CD14-positive monocyte (primary cell): ENCODE data around the gene KLHL41. TPM values are rescaled to one million over a fixed set of nuclear protein-coding genes. Genes with fewer than 3 reads are reported as not detected.

Experiments used
- DNase-seq, 3 donors: peaks; one replicate each; pipeline ENCODE4 v3.0.0-alpha.2; 2011 to 2022
- H2AFZ ChIP-seq: 2 replicates; pipeline ENCODE4 v1.6.0; 2012; ENCODE audit warnings: mild to moderate bottlenecking, low read depth, low read length, inconsistent platforms; ENCODE audit not compliant: insufficient read depth, poor library complexity, severe bottlenecking
- H3K27ac ChIP-seq, 2 donors: 1 replicate in 1 of 2; 2 replicates in 1 of 2; pipeline ENCODE4 v1.5.1; 2012 to 2013; ENCODE audit warnings: low read length in 2 of 2, control low read depth in 1 of 2, inconsistent platforms in 1 of 2, low read depth in 1 of 2, mild to moderate bottlenecking in 1 of 2
- H3K27me3 ChIP-seq, 2 donors: one replicate each; pipeline versions ENCODE4 v1.6.0 to v1.6.1; 2011 to 2013; ENCODE audit warnings: low read length in 2 of 2; ENCODE audit not compliant: control insufficient read depth in 2 of 2, insufficient read depth in 2 of 2
- H3K36me3 ChIP-seq, 2 donors: replicated peaks in 1 of 2; 1 replicate in 1 of 2; 2 replicates in 1 of 2; pipeline versions ENCODE4 v1.5.1 to v1.6.1; 2012 to 2013; ENCODE audit warnings: low read length in 2 of 2, control low read depth in 1 of 2, inconsistent platforms in 1 of 2, mild to moderate bottlenecking in 1 of 2; ENCODE audit not compliant: insufficient read depth in 2 of 2, control insufficient read depth in 1 of 2
- H3K4me1 ChIP-seq, 2 donors: 1 replicate in 1 of 2; 2 replicates in 1 of 2; pipeline versions ENCODE4 v1.5.1 to v1.6.1; 2012 to 2013; ENCODE audit warnings: low read length in 2 of 2, control low read depth in 1 of 2, inconsistent platforms in 1 of 2, mild to moderate bottlenecking in 1 of 2, moderate library complexity in 1 of 2; ENCODE audit not compliant: insufficient read depth in 2 of 2, control insufficient read depth in 1 of 2
- H3K4me2 ChIP-seq: replicated peaks from 2 replicates; pipeline ENCODE3; 2012; ENCODE audit warnings: low read length, moderate library complexity, mild to moderate bottlenecking; ENCODE audit not compliant: poor library complexity, severe bottlenecking; ENCODE audit errors: extremely low read depth
- H3K4me3 ChIP-seq, 3 experiments: fragments of 200-600 bp in 1 of 3; sonication (generic) in 1 of 3; replicated peaks in 1 of 3; 1 replicate in 2 of 3; 2 replicates in 1 of 3; pipeline ENCODE4 v1.5.1; 2011 to 2013; ENCODE audit warnings: low read length in 3 of 3, mild to moderate bottlenecking in 3 of 3, control low read depth in 2 of 3, low read depth in 2 of 3, inconsistent platforms in 1 of 3, moderate library complexity in 1 of 3
- H3K79me2 ChIP-seq: 2 replicates; pipeline ENCODE4 v1.6.0; 2012; ENCODE audit warnings: mild to moderate bottlenecking, control low read depth, inconsistent platforms, low read length, moderate library complexity; ENCODE audit not compliant: insufficient read depth
- H3K9ac ChIP-seq: 2 replicates; pipeline ENCODE4 v1.6.0; 2017; ENCODE audit warnings: low read length, mild to moderate bottlenecking; ENCODE audit not compliant: insufficient read depth, poor library complexity, severe bottlenecking
- H3K9me3 ChIP-seq, 2 donors: replicated peaks in 1 of 2; 1 replicate in 1 of 2; 2 replicates in 1 of 2; pipeline versions ENCODE4 v1.5.1 to v1.6.1; 2012 to 2013; ENCODE audit warnings: low read length in 2 of 2, control low read depth in 1 of 2; ENCODE audit not compliant: control insufficient read depth in 1 of 2, insufficient read depth in 1 of 2
- H4K20me1 ChIP-seq: 2 replicates; pipeline ENCODE4 v1.6.0; 2012; ENCODE audit warnings: mild to moderate bottlenecking, low read length, control low read depth, moderate library complexity; ENCODE audit not compliant: insufficient read depth
- H3K27ac Mint-ChIP-seq, 7 donors: one replicate each; pipeline ENCODE4 v1.8.0; 2020; ENCODE audit warnings: mild to moderate bottlenecking in 7 of 7, mixed read lengths in 7 of 7, moderate library complexity in 6 of 7, inconsistent platforms in 2 of 7
- H3K27me3 Mint-ChIP-seq, 3 donors: one replicate each; pipeline ENCODE4 v1.8.0; 2021 to 2022; ENCODE audit warnings: low read depth in 3 of 3, mild to moderate bottlenecking in 3 of 3, mixed read lengths in 3 of 3, moderate library complexity in 3 of 3, inconsistent platforms in 1 of 3
- H3K36me3 Mint-ChIP-seq, 2 donors: one replicate each; pipeline ENCODE4 v1.8.0; 2020; ENCODE audit warnings: mixed read lengths in 2 of 2, inconsistent platforms in 1 of 2, mild to moderate bottlenecking in 1 of 2
- H3K4me1 Mint-ChIP-seq: one replicate; pipeline ENCODE4 v1.8.0; 2020; ENCODE audit warnings: mild to moderate bottlenecking, mixed read lengths
- H3K4me3 Mint-ChIP-seq, 2 donors: one replicate each; pipeline ENCODE4 v1.8.0; 2020; ENCODE audit warnings: mild to moderate bottlenecking in 2 of 2, mixed read lengths in 2 of 2, moderate library complexity in 1 of 2
- H3K9me3 Mint-ChIP-seq, 7 donors: one replicate each; pipeline ENCODE4 v1.8.0; 2020 to 2022; ENCODE audit warnings: mixed read lengths in 7 of 7, mild to moderate bottlenecking in 6 of 7, moderate library complexity in 6 of 7, inconsistent platforms in 2 of 7
- CTCF ChIP-seq: fragments of 200-600 bp; IDR thresholded peaks from one replicate; pipeline ENCODE4 v1.8.0; 2022; ENCODE audit warnings: antibody characterized with exemption, mild to moderate bottlenecking
- WGBS: methylation state at CpG from one replicate; pipeline ENCODE4 v1.1.5; 2013; ENCODE audit warnings: missing lambda C conversion rate; ENCODE audit not compliant: insufficient coverage; 5-methylcytosine and 5-hydroxymethylcytosine counted together
- intact Hi-C, 2 donors: fragments of 100-400 bp; cut with micrococcal nuclease; formaldehyde crosslinking; loops; one replicate each; pipeline versions ENCODE4 v1.15.0 to v1.15.1; 2023
- polyA plus RNA-seq, 3 donors: library from polyadenylated mRNA; depleted of rRNA in 1 of 3; unstranded in 2 of 3; stranded (reverse) in 1 of 3; fragments of 300-500 nt in 2 of 3; fragments of >200 nt in 1 of 3; fragmentation: Illumina TruSeq in 2 of 3; gene quantifications; 1 replicate in 2 of 3; 2 replicates in 1 of 3; pipeline ENCODE4 v1.2.3, GENCODE V29; 2012 to 2021

The KLHL41 gene
- polyA plus RNA-seq, 3 donors, result not detected

GRCh38 chr2:169478745-169479256 lies 30.7 kb upstream of the KLHL41 start:
- Histone ChIP-seq H3K4me1 (peaks cover 14 to 19% of the 10 kb centered on the region in 2 donors), H3K27ac (no peak overlapping the region), H3K36me3 (no peaks in the 10 kb centered on the region), H3K27me3 (no peaks in the 10 kb centered on the region), H3K4me2 (peak overlapping the region; percentile 93), H3K9me3 (no peaks in the 10 kb centered on the region), H3K9ac (peak overlapping the region; percentile 68), H3K79me2 (no peaks in the 10 kb centered on the region), H4K20me1 (no peaks in the 10 kb centered on the region), H3K4me3 (peak overlapping the region; percentile 51 to 88 (median 65)), H2AFZ (peak overlapping the region; percentile 90)
- peaks cover 0 to 6% (median 6%) of the 10 kb centered on the region in 3 donors for H3K27me3 Mint-ChIP-seq
- intact Hi-C loops, result no loop called here
- peak overlapping the region; percentile 93 to 95 for H3K4me3 Mint-ChIP-seq
- 76% methylated on average over 14 of the region's 14 CpGs for WGBS
- H3K9me3 Mint-ChIP-seq, result peaks cover 0 to 2% (median 0%) of the 10 kb centered on the region in 7 donors
- peaks cover 26% of the 10 kb centered on the region for H3K4me1 Mint-ChIP-seq
- no peaks in the 10 kb centered on the region for H3K36me3 Mint-ChIP-seq
- no peak for TF ChIP-seq CTCF
- peak overlapping the region in 3 of 7 donors; percentile 6 to 62 (median 49) for H3K27ac Mint-ChIP-seq
- DNase-seq, result no peak

- Histone ChIP-seq H3K4me2 (peak within 1 kb of the TSS; percentile 93), H4K20me1 (no peaks in the 10 kb centered on the region), H3K4me1 (peaks cover 14 to 19% of the 10 kb centered on the region in 2 donors), H3K36me3 (no peaks in the 10 kb centered on the region), H3K4me3 (peak within 1 kb of the TSS; percentile 51 to 88 (median 65)), H3K9me3 (no peaks in the 10 kb centered on the region), H3K27me3 (no peaks in the 10 kb centered on the region), H2AFZ (peak within 1 kb of the TSS; percentile 90), H3K27ac (no peak within 1 kb of the TSS), H3K79me2 (no peaks in the 10 kb centered on the region), H3K9ac (peak within 1 kb of the TSS; percentile 68)
- under 1% methylated on average over 70 of the region's 71 CpGs for WGBS
- peak; percentile 30 for TF ChIP-seq CTCF
- Mint-ChIP-seq H3K27ac (peak within 1 kb of the TSS in 4 of 7 donors; percentile 6 to 62 (median 32)), H3K36me3 (no peaks in the 10 kb centered on the region), H3K27me3 (peaks cover 0 to 6% (median 6%) of the 10 kb centered on the region in 3 donors), H3K9me3 (peaks cover 0 to 2% (median 0%) of the 10 kb centered on the region in 7 donors), H3K4me3 (peak within 1 kb of the TSS; percentile 93 to 95), H3K4me1 (peaks cover 26% of the 10 kb centered on the region)
- peak in 2 of 3 donors; percentile 5 to 18 for DNase-seq
- intact Hi-C loops, result no loop called here
Observed at GRCh38 chr2:169479257-169480078, 30.0 kb upstream of the KLHL41 start, which contains the start of gene BBS5. TSS of gene BBS5 (plus strand) at chr2:169479494. CDS start at chr2:169479554, 60 bp downstream.
